HG03135 (cell line): ENCODE measurements around the gene ARFGAP1.

Source experiments
- ATAC-seq: cut with Tn5 transposase; IDR thresholded peaks from one replicate; pipeline ENCODE4 v1.9.1; 2021; ENCODE audit warnings: mild to moderate bottlenecking, moderate library complexity; ENCODE audit not compliant: unreplicated experiment

The ARFGAP1 gene

GRCh38 chr20:63272105-63273058 lies at the start of gene ARFGAP1:
ARFGAP1 (plus strand) TSS chr20:63272813; CDS start chr20:63275581, 2,768 bp downstream.
- ATAC-seq: peak; percentile 87

GRCh38 chr20:63223121-63223825 lies 49.3 kb upstream of the ARFGAP1 start:
- no peak for ATAC-seq

DNA sequence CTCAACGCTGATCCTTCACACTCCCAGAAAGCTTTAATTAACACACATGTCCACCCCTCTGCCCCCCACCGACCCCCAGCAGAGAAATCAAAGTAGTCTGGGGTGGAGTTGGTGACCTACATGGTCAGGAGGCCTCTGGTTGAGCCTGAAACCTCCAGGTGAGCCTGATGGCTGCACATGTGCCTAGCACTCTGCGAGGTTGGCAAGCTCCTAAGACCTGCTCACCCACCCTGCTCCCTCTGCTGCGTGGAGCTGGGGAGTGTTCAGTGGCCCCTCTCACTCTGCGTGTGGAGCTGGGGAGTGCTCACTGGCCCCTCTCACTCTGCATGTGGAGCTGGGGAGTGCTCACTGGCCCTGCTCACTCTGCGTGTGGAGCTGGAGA lies 48.8 kb upstream of the ARFGAP1 start:
- ATAC-seq: no peak

GRCh38 chr20:63224412-63225081 lies 48.1 kb upstream of the ARFGAP1 start:
- no peak for ATAC-seq

DNA sequence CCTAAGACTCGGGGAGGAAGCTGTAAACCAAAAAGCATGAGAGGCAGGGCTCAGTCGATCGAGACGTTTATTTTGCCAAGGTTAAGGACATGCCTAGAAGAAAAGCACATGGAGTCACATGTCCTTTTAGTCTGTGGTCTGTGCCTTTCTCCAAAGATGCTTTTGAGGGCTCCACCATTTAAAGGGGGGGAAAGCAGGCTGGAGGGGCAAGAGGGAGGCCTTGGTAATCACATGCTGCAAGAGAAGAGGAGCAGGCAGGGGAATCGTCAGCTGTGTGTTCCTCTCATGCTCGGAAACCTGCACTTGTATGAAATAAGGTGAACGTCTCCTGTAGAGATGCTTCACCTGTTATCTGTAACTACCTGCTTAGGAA lies 47.5 kb upstream of the ARFGAP1 start:
- no peak for ATAC-seq

DNA sequence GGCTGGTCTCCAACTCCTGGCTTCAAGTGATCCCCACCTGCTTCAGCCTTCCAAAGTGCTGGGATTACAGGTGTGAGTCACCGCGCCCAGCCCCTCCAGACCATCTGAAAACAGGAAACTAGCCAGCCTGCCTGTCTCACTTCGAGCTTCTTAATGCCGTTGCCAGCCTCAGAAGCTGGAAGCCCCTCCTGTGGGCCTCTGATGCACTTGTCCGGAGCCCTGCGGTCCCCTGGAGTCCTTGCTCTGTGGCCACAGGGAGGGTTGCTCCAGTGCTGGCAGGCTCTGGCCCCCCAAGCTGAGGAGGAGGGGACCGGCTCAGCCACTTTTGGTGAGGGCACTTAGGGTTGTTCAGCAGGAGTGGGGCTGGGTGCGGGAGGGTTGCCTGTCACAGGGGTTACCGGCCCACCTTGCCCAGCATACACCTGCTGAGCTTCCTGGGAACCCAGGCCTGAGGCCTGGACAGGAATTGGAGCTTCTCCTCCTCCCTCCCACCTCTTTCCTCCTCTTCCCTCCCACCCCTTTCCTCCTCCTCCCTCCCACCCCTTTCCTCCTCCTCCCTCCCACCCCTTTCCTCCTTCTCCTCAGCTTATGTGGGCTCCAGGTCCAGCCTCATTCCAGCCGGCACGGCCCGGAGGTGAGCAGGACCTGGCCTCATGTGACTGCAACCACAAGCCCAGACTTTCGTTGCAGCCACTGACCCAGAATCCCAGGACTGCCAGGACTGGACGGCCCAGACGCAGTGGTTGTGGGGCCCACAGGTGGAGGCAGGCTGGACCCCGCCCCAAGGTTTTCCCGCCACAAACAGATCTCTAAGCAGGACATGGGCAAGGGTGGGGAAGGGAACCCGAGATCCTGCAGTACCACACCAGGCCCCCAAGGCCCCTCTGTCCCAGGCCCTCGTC lies 46.3 kb upstream of the ARFGAP1 start:
- ATAC-seq: no peak

DNA sequence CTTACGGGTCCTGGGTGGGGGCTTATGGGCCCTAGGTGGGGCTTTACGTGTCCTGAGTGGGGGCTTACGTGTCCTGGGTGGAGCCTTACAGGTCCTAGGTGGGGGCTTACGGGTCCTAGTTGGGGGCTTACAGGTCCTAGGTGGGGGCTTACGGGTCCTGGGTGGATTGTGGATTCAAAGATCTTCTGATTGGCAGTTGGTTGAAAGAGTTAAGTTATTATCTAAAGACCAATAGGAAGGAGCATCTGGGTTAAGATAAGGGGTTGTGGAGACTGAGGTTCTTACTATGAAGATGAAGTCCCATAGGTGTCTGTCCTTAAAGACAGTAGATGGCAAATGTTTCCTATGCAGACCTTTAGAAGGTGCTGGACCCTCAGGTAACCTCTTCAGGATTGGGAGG lies 45.4 kb upstream of the ARFGAP1 start:
- no peak for ATAC-seq

DNA sequence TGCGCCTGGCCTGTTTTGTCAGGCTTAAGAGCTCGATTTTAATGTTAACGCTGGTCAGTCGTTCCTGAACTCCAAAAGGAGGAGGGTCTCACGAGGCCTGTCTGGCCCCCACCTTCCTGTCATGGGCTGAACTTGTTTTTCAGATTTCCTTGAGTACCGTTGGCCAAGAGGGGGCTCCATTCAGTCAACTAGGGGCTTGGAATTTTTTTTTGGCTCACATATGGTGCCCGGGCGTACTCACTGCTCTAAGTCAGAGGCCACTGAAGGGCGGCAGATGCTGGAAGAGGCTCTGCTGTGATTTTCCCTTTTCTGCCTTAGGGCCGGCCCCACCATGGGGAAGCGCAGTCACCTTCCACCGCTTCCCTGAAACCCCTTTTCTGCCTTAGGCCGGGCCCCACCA lies 43.8 kb upstream of the ARFGAP1 start:
- ATAC-seq: no peak

DNA sequence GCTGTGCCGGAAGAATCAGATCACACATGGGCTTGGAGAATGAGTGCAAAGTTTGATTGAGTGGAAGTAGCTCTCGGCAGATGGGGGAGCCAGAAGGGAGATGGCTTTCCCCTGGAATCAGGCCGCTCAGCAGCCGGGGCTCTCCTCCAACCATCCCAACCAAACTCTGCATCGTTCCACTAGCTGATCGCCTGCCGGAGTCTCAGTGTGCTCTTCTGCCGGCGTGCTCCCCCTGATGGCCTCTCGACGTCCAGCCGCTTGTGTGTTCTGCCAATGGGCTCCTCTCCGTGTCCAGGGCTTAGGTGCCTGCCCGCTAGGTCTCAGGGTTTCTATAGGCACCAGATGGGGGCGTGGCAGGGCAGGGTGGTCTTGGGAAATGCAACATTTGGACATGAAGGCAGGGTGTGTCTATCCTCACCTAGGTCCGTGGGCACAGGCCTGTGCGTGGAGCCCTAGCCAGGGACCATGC lies 41.8 kb upstream of the ARFGAP1 start:
- no peak for ATAC-seq

- no peak for ATAC-seq
These were observed 40.2 kb upstream of the ARFGAP1 start for GRCh38 chr20:63232235-63233060.

DNA sequence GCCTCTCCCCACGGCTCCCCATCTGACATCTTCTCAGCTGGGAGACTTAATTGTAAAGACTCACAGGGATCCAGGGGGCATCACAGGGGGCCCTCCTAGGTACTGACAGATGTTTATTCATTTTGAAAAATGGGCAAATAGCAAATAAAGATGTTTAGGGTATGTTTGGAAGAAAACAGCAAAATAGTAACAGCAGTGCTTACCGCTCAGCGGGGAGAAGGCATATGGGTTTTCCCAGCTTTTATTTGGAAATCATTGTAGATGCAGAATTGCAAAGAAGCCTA lies 39.6 kb upstream of the ARFGAP1 start:
- no peak for ATAC-seq

DNA sequence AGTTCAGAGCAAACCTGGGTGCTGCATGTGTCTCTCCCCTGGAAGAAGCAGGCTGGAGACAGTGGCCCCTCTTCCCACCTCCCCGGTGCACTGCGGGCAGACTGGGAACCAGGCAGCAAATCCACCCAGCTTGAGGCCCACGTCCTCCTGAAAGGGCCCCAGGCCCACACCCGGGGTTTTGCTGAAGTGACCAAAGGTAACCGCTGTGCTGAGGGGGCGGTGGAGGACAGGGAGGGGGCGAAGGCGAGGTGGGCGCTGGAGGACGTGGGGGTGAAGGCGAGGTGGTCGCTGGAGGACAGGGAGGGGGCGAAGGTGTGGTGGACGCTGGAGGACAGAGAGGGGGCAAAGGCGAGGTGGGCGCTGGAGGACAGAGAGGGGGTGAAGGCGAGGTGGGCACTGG lies 38.7 kb upstream of the ARFGAP1 start:
- no peak for ATAC-seq

DNA sequence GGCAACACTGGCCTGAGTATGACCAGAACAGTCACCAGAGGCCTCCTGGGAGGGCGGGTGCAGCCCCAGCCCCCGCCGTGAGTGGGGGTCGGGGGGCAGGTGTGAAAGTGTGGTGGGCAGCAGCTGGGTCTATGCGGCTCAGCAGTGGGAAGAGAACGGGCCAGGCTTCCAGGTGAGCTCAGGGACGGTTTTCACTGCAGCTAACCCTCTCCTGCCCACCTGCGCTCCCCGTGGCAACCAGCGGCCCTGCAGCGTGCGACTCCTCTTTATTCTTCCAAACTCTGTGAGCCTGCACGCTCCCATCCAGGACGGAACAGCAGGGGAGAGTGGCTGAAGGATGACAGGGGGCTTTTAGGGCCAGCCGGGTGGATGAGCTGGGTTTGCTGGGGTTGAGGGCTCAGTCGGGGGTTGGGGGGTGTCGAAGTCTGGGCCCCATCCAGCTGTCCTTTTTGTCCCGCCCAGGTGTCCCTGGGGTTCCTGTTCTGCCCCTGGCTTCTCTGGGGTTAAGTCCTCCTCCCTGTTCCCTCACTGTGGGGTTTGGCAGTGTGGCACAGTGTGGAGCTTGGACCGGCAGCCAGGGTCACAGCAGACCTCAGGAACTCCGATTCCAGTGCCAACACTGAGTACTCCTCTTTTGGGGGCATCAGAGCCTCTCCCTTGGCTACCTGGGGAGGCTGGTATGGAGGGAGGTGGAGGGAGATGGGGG lies 37.8 kb upstream of the ARFGAP1 start:
- ATAC-seq: no peak

GRCh38 chr20:63235399-63235983 lies 37.1 kb upstream of the ARFGAP1 start, which contains the start of gene BIRC7:
BIRC7 (plus strand) TSS chr20:63235905; CDS start chr20:63236097, 192 bp downstream.
- ATAC-seq: no peak

GRCh38 chr20:63236116-63236837 lies 36.3 kb upstream of the ARFGAP1 start:
- no peak for ATAC-seq

GRCh38 chr20:63238031-63238430 lies 34.6 kb upstream of the ARFGAP1 start:
- ATAC-seq: no peak

DNA sequence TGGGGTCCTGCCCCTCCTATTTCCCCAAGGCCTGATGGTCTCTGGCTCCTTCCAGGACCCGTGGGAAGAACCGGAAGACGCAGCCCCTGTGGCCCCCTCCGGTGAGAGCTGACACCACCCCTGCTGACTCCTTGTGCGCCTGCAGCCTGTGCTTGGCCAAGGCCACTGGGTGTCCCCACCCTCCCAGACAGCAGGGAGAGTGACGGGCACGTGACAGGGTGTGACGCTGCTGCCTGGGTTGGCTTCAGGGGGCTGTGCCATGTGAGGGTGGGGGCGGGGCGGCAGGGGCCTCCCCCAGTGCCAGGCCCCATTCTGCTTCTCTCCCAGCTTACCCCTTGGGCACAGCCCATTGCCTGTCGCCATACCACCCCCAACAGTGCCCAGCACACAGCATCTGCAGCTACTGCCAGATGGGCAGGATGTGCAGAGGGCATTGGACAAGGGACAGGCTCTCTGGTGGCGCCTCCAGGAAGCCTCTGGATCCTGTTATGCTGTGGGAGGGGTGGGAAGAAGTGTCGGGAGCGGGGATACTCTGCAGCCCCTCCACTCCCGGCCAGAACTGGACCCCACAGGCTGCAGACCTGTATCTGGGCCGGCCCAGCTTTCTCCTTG lies 34.0 kb upstream of the ARFGAP1 start:
- ATAC-seq: no peak

- no peak for ATAC-seq
These were observed 33.2 kb upstream of the ARFGAP1 start for GRCh38 chr20:63239431-63239830.
